Measurements from ENCODE around the gene AUTS2.

Gene AUTS2

GRCh38 chr7:69692611-69693010 lies 94.3 kb downstream of the AUTS2 start:
- no peak for DNase-seq

- DNase-seq: no peak
Observed at GRCh38 chr7:69693042-69693441, 94.8 kb downstream of the AUTS2 start.

- DNase-seq: no peak
Observed at GRCh38 chr7:69696054-69696591, 97.8 kb downstream of the AUTS2 start.

- no peak for DNase-seq
Observed at GRCh38 chr7:69696686-69697685, 98.7 kb downstream of the AUTS2 start.

GRCh38 chr7:69698109-69698825 lies 100.0 kb downstream of the AUTS2 start:
- no peak for DNase-seq

- no peak for DNase-seq
Observed at GRCh38 chr7:69699931-69700330, 101.7 kb downstream of the AUTS2 start.

- no peak for DNase-seq
Observed at GRCh38 chr7:69700331-69700730, 102.1 kb downstream of the AUTS2 start.

GRCh38 chr7:69701288-69701687 lies 103.0 kb downstream of the AUTS2 start:
- DNase-seq: no peak

GRCh38 chr7:69702357-69702756 lies 104.1 kb downstream of the AUTS2 start:
- DNase-seq: no peak

- DNase-seq: no peak
Observed at GRCh38 chr7:69703099-69703498, 104.8 kb downstream of the AUTS2 start.

- DNase-seq: no peak
Observed at GRCh38 chr7:69706070-69706469, 107.8 kb downstream of the AUTS2 start.

- DNase-seq: no peak
Observed at GRCh38 chr7:69708857-69709256, 110.6 kb downstream of the AUTS2 start.

- no peak for DNase-seq
Observed at GRCh38 chr7:69710768-69711438, 112.6 kb downstream of the AUTS2 start.

- no peak for DNase-seq
Observed at GRCh38 chr7:69714886-69715576, 116.8 kb downstream of the AUTS2 start.

- no peak for DNase-seq
Observed at GRCh38 chr7:69717221-69717620, 118.9 kb downstream of the AUTS2 start.

- DNase-seq: no peak
Observed at GRCh38 chr7:69719717-69720116, 121.4 kb downstream of the AUTS2 start.

- DNase-seq: no peak
Observed at GRCh38 chr7:69722843-69723242, 124.6 kb downstream of the AUTS2 start.

- DNase-seq: no peak
Observed at GRCh38 chr7:69723663-69724062, 125.4 kb downstream of the AUTS2 start.

GRCh38 chr7:69728304-69728703 lies 130.0 kb downstream of the AUTS2 start:
- DNase-seq: no peak

GRCh38 chr7:69732203-69732602 lies 133.9 kb downstream of the AUTS2 start:
- DNase-seq: no peak

GRCh38 chr7:69735582-69735981 lies 137.3 kb downstream of the AUTS2 start:
- DNase-seq: no peak

GRCh38 chr7:69736126-69736810 lies 138.0 kb downstream of the AUTS2 start:
- no peak for DNase-seq

Measured in amniotic stem cell (primary cell).